Upper lobe of left lung (tissue), 4 donors: ENCODE results near the gene DCP2.

Experiments used
- EP300 ChIP-seq, 4 donors: sonication (generic); formaldehyde crosslinking; IDR thresholded peaks; one replicate each; pipeline ENCODE4 v1.5.1; 2017; ENCODE audit warnings: antibody characterized with exemption in 4 of 4, control low read depth in 2 of 4
- POLR2AphosphoS5 ChIP-seq, 2 donors: sonication (generic); formaldehyde crosslinking; IDR thresholded peaks; one replicate each; pipeline ENCODE4 v1.5.1; 2017; ENCODE audit warnings: antibody characterized with exemption in 2 of 2

- no peak for TF ChIP-seq POLR2AphosphoS5 (IDR thresholded peaks at IDR 0.05)
- TF ChIP-seq EP300 (IDR thresholded peaks at IDR 0.05) = no peak
Measured at GRCh38 chr5:112935675-112936074, 40.9 kb upstream of the DCP2 start.
